Fibroblast of pulmonary artery (primary cell): ENCODE results near the gene SPRR2D.

Source experiments
- DNase-seq: peaks from one replicate; pipeline ENCODE4 v3.0.0-alpha.2; 2010; ENCODE audit warnings: low read depth
- H3K4me3 ChIP-seq: replicated peaks from 2 replicates; pipeline ENCODE4 v1.5.1; 2011; ENCODE audit warnings: low read depth, mild to moderate bottlenecking, control low read depth, low read length, moderate library complexity
- TF ChIP-seq, protein P1 (sequence below): IDR thresholded peaks from 2 replicates; pipeline ENCODE4 v1.5.1; 2011; ENCODE audit warnings: mild to moderate bottlenecking, control low read depth, low read length, inconsistent platforms; ENCODE audit errors: missing control alignments

The SPRR2D gene

DNA sequence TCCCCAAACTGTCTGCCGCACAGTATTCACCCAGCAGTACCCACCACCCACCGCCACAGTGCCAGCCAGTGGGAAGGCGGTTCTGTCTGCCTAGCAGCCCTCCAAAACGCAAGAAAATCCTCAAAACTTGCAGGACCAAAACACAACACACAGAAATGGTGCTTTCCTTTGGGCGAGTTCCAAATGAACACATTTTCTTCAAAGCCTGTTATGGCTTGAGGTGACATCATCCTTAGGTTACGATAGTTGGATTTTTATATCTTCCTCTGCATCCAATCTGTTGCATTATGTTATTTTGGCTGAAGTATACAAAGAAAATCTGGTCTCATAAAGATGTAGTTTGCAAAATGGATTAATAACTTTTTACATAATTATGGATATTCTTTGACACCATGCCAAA is 47.7 kb downstream of the SPRR2D start:
- H3K4me3 ChIP-seq, result no peak overlapping the region
- TF ChIP-seq, protein P1, sequence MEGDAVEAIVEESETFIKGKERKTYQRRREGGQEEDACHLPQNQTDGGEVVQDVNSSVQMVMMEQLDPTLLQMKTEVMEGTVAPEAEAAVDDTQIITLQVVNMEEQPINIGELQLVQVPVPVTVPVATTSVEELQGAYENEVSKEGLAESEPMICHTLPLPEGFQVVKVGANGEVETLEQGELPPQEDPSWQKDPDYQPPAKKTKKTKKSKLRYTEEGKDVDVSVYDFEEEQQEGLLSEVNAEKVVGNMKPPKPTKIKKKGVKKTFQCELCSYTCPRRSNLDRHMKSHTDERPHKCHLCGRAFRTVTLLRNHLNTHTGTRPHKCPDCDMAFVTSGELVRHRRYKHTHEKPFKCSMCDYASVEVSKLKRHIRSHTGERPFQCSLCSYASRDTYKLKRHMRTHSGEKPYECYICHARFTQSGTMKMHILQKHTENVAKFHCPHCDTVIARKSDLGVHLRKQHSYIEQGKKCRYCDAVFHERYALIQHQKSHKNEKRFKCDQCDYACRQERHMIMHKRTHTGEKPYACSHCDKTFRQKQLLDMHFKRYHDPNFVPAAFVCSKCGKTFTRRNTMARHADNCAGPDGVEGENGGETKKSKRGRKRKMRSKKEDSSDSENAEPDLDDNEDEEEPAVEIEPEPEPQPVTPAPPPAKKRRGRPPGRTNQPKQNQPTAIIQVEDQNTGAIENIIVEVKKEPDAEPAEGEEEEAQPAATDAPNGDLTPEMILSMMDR, result no peak
- no peak for DNase-seq
